GM10266 (cell line): ENCODE data around the gene MADD.

Source experiments
- DNase-seq: peaks from one replicate; pipeline ENCODE4 v3.0.0; 2012; ENCODE audit errors: extremely low spot score
- TF ChIP-seq, protein P1 (sequence below): IDR thresholded peaks from 2 replicates; pipeline ENCODE4 v1.5.1; 2012; ENCODE audit warnings: mild to moderate bottlenecking, low read depth; ENCODE audit not compliant: control insufficient read depth, insufficient read depth; ENCODE audit errors: missing control alignments

MADD gene

DNA sequence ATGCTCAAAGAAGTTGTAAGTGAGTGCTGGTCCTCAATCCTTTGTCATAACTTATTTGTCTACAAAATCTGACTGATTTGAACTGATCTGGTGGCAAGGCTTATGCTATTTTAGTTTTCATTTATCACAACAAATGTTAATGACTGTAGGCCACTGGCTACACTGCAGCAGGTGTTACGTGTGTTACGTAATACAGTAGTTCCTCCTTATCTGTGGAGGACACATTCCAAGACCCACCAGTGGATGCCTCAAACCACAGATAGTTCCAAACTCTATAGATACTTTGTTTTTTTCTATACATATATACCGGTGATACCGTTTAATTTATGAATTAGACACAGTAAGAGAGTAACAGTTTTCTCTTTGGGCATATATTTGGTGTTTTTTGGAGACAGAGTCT lies 7.0 kb downstream of the MADD start:
- DNase-seq = no peak
- TF ChIP-seq, protein P1, sequence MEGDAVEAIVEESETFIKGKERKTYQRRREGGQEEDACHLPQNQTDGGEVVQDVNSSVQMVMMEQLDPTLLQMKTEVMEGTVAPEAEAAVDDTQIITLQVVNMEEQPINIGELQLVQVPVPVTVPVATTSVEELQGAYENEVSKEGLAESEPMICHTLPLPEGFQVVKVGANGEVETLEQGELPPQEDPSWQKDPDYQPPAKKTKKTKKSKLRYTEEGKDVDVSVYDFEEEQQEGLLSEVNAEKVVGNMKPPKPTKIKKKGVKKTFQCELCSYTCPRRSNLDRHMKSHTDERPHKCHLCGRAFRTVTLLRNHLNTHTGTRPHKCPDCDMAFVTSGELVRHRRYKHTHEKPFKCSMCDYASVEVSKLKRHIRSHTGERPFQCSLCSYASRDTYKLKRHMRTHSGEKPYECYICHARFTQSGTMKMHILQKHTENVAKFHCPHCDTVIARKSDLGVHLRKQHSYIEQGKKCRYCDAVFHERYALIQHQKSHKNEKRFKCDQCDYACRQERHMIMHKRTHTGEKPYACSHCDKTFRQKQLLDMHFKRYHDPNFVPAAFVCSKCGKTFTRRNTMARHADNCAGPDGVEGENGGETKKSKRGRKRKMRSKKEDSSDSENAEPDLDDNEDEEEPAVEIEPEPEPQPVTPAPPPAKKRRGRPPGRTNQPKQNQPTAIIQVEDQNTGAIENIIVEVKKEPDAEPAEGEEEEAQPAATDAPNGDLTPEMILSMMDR = no peak

DNA sequence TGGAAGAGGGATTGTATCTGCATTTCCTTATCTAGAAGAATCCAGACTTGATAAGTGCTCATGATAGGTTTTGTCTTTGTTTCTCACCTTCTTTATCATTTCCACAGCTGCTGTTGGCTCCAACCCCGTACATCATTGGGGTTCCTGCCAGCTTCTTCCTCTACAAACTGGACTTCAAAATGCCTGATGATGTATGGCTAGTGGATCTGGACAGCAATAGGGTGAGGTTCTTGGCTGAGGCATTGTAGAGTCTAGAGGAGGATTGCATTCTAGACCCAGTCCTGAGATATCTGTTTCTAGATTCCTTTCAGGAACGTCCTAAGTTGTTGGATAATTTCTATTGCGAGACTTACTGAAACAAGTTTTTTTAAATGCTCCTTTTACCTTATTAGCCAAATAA lies 8.1 kb downstream of the MADD start:
- no peak for DNase-seq
- TF ChIP-seq, protein P1 = no peak

DNA sequence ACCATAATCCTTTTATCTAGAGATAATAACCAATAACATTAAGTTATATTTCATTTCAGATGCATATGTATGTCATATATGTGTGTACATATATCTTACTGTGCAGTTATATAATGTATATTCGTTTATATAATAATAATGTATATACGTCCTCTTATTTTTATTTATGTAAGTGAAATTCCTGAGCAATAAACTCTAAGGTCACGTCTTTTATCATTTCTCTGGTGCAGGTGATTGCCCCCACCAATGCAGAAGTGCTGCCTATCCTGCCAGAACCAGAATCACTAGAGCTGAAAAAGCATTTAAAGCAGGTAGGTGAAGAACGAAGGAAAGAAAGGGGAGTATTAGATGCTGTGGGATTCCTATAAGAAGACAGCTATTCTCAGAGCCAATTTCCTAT lies 8.8 kb downstream of the MADD start:
- DNase-seq = no peak
- TF ChIP-seq, protein P1 = no peak

DNA sequence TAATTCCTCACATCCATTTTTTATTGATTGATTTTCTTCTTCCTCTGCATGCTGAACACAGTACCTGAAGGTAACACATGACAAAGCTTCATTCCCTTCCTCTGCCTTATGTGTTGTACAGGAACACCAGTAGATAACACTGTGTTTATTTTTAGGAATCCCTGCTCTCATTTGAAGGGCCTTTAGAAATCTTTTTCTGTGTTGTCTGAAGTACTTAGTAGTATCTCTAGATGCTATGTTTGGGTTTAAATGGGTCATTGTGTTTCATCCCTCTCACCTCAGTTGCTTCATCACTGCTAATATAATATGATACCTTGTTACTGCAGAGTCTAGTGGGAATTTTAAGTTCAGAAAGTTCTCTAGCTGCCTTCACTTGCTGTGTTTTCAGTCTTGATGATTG lies 10.2 kb downstream of the MADD start:
- DNase-seq = no peak
- TF ChIP-seq, protein P1 = no peak

DNA sequence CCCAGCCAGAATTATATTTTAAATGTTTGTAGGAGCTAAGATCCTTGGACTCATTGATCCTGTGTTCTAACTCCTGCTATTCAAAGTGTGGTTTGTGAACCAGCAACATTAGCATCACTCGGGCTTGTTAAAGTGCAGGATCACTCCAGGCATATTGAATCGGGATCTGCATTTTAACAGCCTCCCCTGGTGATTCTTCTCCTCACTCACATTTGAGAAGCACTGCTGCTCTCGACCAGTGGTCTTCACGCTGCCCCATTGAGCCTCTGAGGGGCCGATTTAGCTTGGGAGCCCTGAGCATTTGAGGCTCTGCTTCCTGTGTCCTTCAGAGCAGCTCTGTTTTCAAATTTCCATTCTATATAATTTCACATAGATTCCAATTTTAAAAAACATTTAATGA lies 10.9 kb downstream of the MADD start:
- TF ChIP-seq, protein P1 = no peak

DNA sequence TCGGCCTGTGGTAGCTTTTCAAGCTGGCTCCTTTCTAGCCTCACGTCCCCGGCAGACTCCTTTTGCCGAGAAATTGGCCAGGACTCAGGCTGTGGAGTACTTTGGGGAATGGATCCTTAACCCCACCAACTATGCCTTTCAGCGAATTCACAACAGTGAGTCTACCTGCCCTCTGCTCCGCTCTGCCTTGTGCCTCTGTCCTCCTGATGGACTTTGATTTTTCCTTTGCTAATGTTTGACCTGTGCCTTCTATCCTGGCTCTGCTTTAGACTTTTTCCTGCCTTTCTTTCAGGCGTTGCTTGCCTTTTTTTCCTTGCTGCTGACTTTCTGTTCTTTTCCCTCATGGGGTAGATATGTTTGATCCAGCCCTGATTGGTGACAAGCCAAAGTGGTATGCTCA lies 12.5 kb downstream of the MADD start:
- no peak for DNase-seq
- TF ChIP-seq, protein P1 = no peak

More for the DNA sequence above, 10.9 kb downstream of the MADD start:
- DNase-seq = no peak

DNA sequence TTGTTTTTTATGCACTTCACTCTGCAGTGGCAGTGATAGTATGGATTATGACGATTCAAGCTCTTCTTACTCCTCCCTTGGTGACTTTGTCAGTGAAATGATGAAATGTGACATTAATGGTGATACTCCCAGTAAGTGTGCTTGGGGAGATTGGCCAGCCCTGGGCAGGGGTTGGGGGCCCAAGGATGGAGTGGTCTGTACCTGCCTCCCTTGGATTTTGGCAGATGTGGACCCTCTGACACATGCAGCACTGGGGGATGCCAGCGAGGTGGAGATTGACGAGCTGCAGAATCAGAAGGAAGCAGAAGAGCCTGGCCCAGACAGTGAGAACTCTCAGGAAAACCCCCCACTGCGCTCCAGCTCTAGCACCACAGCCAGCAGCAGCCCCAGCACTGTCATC lies 14.2 kb downstream of the MADD start:
- DNase-seq = no peak
- TF ChIP-seq, protein P1 = no peak
